GM12873 (cell line): Measurements from ENCODE around the gene DOCK3.
A peak's percentile ranks its signal among the peaks of the same experiment; 100 is the strongest.

Experiments
- TF ChIP-seq, protein P1 (sequence below): IDR thresholded peaks from 2 replicates; pipeline ENCODE4 v1.5.1; 2012; ENCODE audit warnings: low read depth, mild to moderate bottlenecking, moderate library complexity, low read length, control low read depth; ENCODE audit not compliant: insufficient read depth; ENCODE audit errors: missing control alignments

Gene DOCK3

DNA sequence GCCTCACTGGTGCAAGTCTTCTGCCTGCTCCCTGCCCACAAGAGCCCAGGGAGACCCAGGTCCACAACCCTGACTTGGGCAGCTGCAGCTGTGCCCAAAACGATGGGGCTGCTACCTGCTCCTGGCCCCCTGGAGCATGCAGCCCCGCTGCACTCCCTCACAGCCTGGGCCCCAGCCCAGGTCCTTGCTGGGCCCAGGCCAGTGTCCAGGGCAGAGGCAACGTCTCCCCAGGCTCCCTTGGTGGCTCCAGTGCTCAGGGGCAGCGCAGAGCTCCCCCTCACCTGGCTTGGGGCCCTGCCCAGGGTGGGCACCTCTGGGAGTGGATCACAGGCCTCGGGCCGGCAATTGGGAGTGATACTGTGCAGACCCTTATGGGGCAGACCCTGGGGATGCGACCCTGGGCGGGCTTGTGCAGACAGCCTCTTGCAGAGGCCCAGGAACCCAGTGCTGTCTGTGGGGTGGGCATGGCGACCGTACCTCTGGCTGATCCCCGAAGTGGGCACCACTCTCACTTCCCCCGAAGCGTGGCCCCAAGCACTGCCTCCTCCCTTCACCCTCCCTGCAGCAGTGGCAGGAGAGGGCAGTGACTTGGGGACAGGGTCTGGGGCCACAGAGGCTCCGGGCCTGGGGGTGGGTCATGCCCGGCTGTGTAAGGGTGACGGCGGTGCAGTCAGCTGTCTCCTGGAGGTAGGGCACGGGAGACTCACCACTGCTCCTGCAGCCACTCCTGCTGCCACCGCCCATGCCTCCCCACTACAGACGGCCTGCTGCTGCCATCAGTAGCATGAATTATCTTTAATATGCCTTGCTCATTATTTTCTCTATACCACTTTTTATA, 255.9 kb downstream of the DOCK3 start:
- TF ChIP-seq, protein P1, sequence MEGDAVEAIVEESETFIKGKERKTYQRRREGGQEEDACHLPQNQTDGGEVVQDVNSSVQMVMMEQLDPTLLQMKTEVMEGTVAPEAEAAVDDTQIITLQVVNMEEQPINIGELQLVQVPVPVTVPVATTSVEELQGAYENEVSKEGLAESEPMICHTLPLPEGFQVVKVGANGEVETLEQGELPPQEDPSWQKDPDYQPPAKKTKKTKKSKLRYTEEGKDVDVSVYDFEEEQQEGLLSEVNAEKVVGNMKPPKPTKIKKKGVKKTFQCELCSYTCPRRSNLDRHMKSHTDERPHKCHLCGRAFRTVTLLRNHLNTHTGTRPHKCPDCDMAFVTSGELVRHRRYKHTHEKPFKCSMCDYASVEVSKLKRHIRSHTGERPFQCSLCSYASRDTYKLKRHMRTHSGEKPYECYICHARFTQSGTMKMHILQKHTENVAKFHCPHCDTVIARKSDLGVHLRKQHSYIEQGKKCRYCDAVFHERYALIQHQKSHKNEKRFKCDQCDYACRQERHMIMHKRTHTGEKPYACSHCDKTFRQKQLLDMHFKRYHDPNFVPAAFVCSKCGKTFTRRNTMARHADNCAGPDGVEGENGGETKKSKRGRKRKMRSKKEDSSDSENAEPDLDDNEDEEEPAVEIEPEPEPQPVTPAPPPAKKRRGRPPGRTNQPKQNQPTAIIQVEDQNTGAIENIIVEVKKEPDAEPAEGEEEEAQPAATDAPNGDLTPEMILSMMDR: no peak

GRCh38 chr3:50936389-50936788, 261.7 kb downstream of the DOCK3 start:
- TF ChIP-seq, protein P1: no peak

DNA sequence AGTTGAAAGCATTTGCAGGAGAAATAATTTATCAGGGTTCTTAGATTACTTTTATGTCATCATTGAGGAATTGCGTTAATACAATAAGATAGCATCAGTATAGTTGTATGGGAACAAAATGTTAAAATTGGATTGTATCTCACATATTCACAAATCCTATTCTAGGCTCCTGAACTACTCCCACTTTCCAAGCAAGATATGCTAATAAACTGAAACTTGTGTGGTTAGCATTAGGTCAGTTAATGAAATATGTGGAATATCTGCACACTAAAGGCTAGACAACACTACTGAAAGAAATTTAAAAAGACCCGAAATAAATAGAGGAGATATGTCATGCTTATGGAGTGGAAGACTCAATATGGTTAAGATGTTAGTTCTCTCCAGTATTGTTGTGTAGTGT, 272.7 kb downstream of the DOCK3 start:
- TF ChIP-seq, protein P1: no peak

DNA sequence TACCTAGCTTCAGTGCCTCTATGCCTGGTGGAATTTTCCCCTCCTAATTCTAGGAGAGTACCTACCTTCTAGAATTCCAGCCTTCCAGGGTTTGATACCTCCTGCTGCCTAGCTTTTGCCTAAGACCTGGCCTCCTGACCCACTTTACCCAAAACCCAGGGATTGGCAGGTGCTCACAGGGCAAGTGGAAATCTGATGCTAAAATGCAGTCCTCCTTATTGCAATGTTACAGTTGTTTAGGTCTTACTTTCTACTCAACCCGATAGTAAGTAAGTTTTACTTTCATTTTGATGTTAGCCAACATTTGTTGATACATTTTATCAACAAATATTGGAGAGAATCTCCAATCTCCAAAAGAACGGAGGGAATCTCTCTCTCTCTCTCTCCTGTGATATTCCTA, 275.9 kb downstream of the DOCK3 start:
- TF ChIP-seq, protein P1: no peak

DNA sequence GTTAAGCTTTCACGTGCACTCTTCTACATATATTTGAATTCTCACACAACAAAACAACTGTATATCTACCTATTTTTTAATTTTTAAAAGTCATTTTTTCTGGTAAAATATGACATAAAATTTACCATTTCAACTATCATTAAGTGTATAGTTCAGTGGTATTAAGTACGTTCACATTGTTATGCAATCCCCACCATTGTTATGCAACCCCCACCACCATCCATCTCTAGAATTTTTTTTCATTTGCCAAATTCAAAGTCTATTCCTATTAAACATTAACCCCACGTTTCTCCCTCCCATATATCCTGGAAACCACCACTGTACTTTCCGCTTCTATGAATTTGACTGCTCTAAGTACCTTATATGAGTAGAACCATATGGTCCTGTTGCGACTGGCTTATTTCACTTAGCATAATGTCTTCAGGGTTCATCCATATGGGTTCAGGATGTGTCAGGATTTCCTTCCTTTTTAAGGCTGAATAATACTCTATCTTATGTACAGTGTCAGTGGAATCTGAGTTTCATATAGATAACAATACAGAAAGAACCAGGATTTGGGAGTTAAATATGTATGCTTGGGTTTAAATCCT, 279.2 kb downstream of the DOCK3 start:
- TF ChIP-seq, protein P1: no peak

DNA sequence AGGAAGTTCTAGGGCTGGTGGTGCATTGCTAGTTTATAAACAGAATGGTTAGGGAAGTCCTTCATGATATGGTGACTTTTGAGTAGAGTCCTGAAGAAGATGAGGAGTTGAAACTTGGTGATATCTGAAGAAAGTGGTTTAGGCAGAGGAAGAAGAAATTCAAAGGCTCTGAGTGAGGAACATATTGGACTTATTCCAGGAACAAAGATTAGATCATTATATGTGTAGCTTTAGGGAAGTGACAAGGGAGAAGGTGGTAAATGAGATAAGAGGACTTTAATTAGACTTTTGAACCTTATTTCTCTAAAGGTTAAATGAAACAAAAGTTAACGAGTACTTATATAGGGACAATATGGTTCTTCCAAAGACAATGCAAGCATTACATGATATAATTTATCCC, 286.7 kb downstream of the DOCK3 start:
- TF ChIP-seq, protein P1: no peak

GRCh38 chr3:50971487-50971924, 296.8 kb downstream of the DOCK3 start:
- TF ChIP-seq, protein P1: peak; percentile 90
